ENCODE measurements around the gene ALCAM. TPM values are rescaled to one million over a fixed set of nuclear protein-coding genes. Genes with fewer than 3 reads are reported as not detected.
"Not testable (repeated sequence)": the region's sequence is repeated elsewhere in the genome, so short reads cannot be mapped to it uniquely, and the experiment has no call there.

Gene ALCAM
- total and polyA plus RNA-seq, 8 donors, result 11.3 to 121 (median 50.7) TPM

- TF ChIP-seq POLR2AphosphoS5 (IDR thresholded peaks at IDR 0.05), result no peak
- TF ChIP-seq CTCF (IDR thresholded peaks at IDR 0.05), result no peak
- no peak for TF ChIP-seq EP300 (IDR thresholded peaks at IDR 0.05)
- TF ChIP-seq POLR2A (IDR thresholded peaks at IDR 0.05), result no peak
- Histone ChIP-seq H3K27ac (no peak overlapping the region), H3K27me3 (no peaks in the 10 kb centered on the region), H3K4me1 (peaks cover 0 to 10% (median 4%) of the 10 kb centered on the region in 4 donors), H3K4me3 (no peak overlapping the region), H3K9me3 (peaks cover 0 to 7% (median 6%) of the 10 kb centered on the region in 4 donors), H3K36me3 (no peaks in the 10 kb centered on the region)
- DNase-seq, result no peak
- intact Hi-C loops (cut with DNase I; ENCODE audit: low total_unique reads), result no loop called here
Measured at GRCh38 chr3:105385819-105386508, 19.3 kb downstream of the ALCAM start.

GRCh38 chr3:105387122-105387751 lies 20.5 kb downstream of the ALCAM start:
- H3K27me3 ChIP-seq, result no peaks in the 10 kb centered on the region
- intact Hi-C loops (cut with DNase I; ENCODE audit: low total_unique reads), result no loop called here
- H3K27ac ChIP-seq, result peak overlapping the region in 1 of 5 donors; percentile 47
- H3K36me3 ChIP-seq, result no peaks in the 10 kb centered on the region
- 33 to 55% (median 46%) methylated on average over 5 of the region's 5 CpGs for WGBS, 5 donors
- TF ChIP-seq EP300 (IDR thresholded peaks at IDR 0.05) (no peak), POLR2AphosphoS5 (IDR thresholded peaks at IDR 0.05) (no peak), CTCF (IDR thresholded peaks at IDR 0.05) (no peak), POLR2A (IDR thresholded peaks at IDR 0.05) (no peak)
- peaks cover 0 to 19% (median 14%) of the 10 kb centered on the region in 4 donors for H3K9me3 ChIP-seq
- DNase-seq, result peak in 1 of 2 donors; percentile 51
- no peak overlapping the region for H3K4me3 ChIP-seq
- peaks cover 0 to 10% (median 4%) of the 10 kb centered on the region in 4 donors for H3K4me1 ChIP-seq

DNA sequence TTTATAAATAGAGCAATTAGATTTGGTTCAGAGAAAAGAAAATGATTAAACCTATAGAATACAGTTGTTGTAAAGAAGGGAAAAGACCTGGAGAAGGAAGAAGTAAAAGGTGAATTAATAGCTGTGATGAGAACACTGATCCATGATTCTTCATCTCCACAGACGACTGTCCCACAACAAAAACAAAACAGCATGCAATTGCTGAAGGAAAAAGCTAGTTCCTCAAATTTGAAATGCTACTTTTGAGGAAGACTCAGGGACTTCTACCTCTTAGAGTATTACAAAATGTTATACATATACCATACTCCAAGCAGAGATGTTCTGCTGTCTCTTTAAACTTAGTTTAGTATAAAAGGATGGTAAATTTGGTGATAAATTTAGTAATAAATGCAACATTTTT lies 21.5 kb downstream of the ALCAM start:
- Histone ChIP-seq H3K4me1 (peaks cover 0 to 10% (median 4%) of the 10 kb centered on the region in 4 donors), H3K27me3 (no peaks in the 10 kb centered on the region), H3K9me3 (peaks cover 0 to 26% (median 16%) of the 10 kb centered on the region in 4 donors), H3K36me3 (no peaks in the 10 kb centered on the region), H3K27ac (no peak overlapping the region), H3K4me3 (no peak overlapping the region)
- intact Hi-C loops (cut with DNase I; ENCODE audit: low total_unique reads), result no loop called here
- DNase-seq, result no peak
- TF ChIP-seq CTCF (IDR thresholded peaks at IDR 0.05) (no peak), POLR2AphosphoS5 (IDR thresholded peaks at IDR 0.05) (no peak), EP300 (IDR thresholded peaks at IDR 0.05) (no peak)
- 39 to 63% (median 60%) methylated on average over 1 of the region's 1 CpG for WGBS, 5 donors

GRCh38 chr3:105389759-105390158 lies 23.1 kb downstream of the ALCAM start:
- intact Hi-C loops (cut with DNase I; ENCODE audit: low total_unique reads); DNase-seq; H3K4me3 ChIP-seq; H3K36me3 ChIP-seq; H3K27ac ChIP-seq; H3K4me1 ChIP-seq; H3K27me3 ChIP-seq: not testable (repeated sequence)
- H3K9me3 ChIP-seq, result peaks cover 0 to 26% (median 16%) of the 10 kb centered on the region in 4 donors
- 97 to 100% (median 98%) methylated on average over 1 of the region's 1 CpG for WGBS, 5 donors

DNA sequence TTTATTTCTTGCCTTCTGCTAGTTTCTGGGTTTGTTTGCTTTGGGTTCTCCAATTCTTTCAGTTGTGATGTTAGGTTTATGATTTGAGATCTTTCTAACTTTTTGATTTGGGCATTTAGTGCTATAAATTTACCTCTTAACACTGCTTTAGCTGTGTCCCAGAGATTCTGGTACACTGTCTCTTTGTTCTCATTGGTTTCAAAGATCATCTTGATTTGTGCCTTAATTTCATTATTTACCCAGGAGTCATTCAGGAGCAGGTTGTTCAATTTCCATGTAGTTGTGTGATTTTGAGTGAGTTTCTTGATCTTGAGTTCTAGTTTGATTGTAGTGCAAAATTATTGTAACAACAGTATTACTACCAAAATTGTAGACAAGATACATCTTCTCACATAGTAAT lies 25.9 kb downstream of the ALCAM start:
- H3K27ac ChIP-seq; H3K4me3 ChIP-seq; intact Hi-C loops (cut with DNase I; ENCODE audit: low total_unique reads); H3K4me1 ChIP-seq; DNase-seq; H3K36me3 ChIP-seq; H3K27me3 ChIP-seq: not testable (repeated sequence)
- H3K9me3 ChIP-seq, result peaks cover 0 to 26% (median 16%) of the 10 kb centered on the region in 4 donors

Measured in stomach (tissue), 9 donors.